Psoas muscle (tissue), 8 donors: Measurements from ENCODE around the gene RIOX2. TPM values are rescaled to one million over a fixed set of nuclear protein-coding genes. Genes with fewer than 3 reads are reported as not detected.
A peak's percentile ranks its signal among the peaks of the same experiment; 100 is the strongest.

Experiments
- ATAC-seq, 4 donors: fragments of 200-7000 bp; cut with Tn5 transposase; one replicate each; pipeline ENCODE4 v1.9.1; 2020; ENCODE audit warnings: moderate library complexity in 3 of 4, mild to moderate bottlenecking in 2 of 4
- DNase-seq, 2 donors: peaks; one replicate each; pipeline ENCODE4 v3.0.0-alpha.2; 2020
- H3K27ac ChIP-seq: fragments of 200-600 bp; one replicate; pipeline ENCODE4 v1.8.0; 2022
- H3K27me3 ChIP-seq, 3 donors: fragments of 200-600 bp in 1 of 3; one replicate each; pipeline versions ENCODE4 v1.6.1 to v1.8.0; 2013 to 2022; ENCODE audit warnings: low read length in 2 of 3, mild to moderate bottlenecking in 2 of 3, moderate library complexity in 1 of 3; ENCODE audit not compliant: insufficient read depth in 3 of 3
- H3K36me3 ChIP-seq, 2 donors: fragments of 200-600 bp in 1 of 2; one replicate each; pipeline versions ENCODE4 v1.6.1 to v1.8.0; 2013 to 2022; ENCODE audit warnings: low read depth in 1 of 2, mild to moderate bottlenecking in 1 of 2, moderate library complexity in 1 of 2; ENCODE audit not compliant: insufficient read depth in 1 of 2
- H3K4me1 ChIP-seq: fragments of 200-600 bp; one replicate; pipeline ENCODE4 v1.8.0; 2022
- H3K4me3 ChIP-seq: fragments of 200-600 bp; one replicate; pipeline ENCODE4 v1.8.0; 2022; ENCODE audit warnings: mild to moderate bottlenecking
- H3K9me3 ChIP-seq: fragments of 200-600 bp; one replicate; pipeline ENCODE4 v1.8.0; 2022
- CTCF ChIP-seq: fragments of 200-600 bp; IDR thresholded peaks from one replicate; pipeline ENCODE4 v1.8.0; 2022; ENCODE audit warnings: antibody characterized with exemption
- WGBS, 3 donors: extraction: QIAGEN DNeasy Blood & Tissue Kit; methylation state at CpG; one replicate each; pipeline versions ENCODE4 v1.1.6 to v1.1.7; 2013; 5-methylcytosine and 5-hydroxymethylcytosine counted together
- intact Hi-C, 2 donors: fragments of 100-400 bp; cut with DNase I; formaldehyde crosslinking; loops; one replicate each; pipeline versions ENCODE4 v1.11.0 to v1.14.2; 2022
- polyA plus RNA-seq, 3 donors: library from polyadenylated mRNA; stranded (reverse); fragments of 200-250 nt; gene quantifications; one replicate each; pipeline ENCODE4 v1.2.3, GENCODE V29; 2013
- total RNA-seq, 4 donors: library from RNA; stranded (reverse); fragmentation: NEBNext Ultra II Directional in 2 of 4; extraction: Animal tissue kit (Norgen Biotek cat#: 25700) in 2 of 4; gene quantifications; one replicate each; pipeline versions ENCODE4 v1.2.1 to v1.2.4, GENCODE V29; 2021 to 2023
- donor health status: healthy with polysubstance abuse.
- donor health status: DM: no; HTN: no; CAD: no; lungs with moderate emphysema.
- donor health status: Bipolar disorder and iron deficiency.
- donor health status: healthy.
- donor health status: DM: yes; HTN: yes; CAD: no.
- donor health status: DM: no; HTN: no; CAD: no.
- donor health status: DM: no; HTN: no; CAD: no.
- donor health status: DM: yes; HTN: yes; CAD: no.

RIOX2 gene
- total and polyA plus RNA-seq, 7 donors = 16.7 to 66.2 (median 32.2) TPM

GRCh38 chr3:97954228-97954827, 17.9 kb downstream of the RIOX2 start:
- TF ChIP-seq CTCF = no peak
- Histone ChIP-seq H3K9me3 (no peaks in the 10 kb centered on the region), H3K4me1 (peaks cover 48% of the 10 kb centered on the region), H3K27ac (no peak overlapping the region), H3K36me3 (peaks cover 10 to 58% of the 10 kb centered on the region in 2 donors), H3K4me3 (no peak overlapping the region), H3K27me3 (no peaks in the 10 kb centered on the region)
- ATAC-seq (no peak), DNase-seq (no peak)
- WGBS, 3 donors = 82 to 86% (median 83%) methylated on average over 9 of the region's 9 CpGs
- intact Hi-C loops = loop anchor here in 1 of 2 donors (10.0 kb wide), 1 partner anchor 70 kb away; no protein-coding TSS in a partner anchor

- Histone ChIP-seq H3K27me3 (no peaks in the 10 kb centered on the region), H3K4me1 (peaks cover 39% of the 10 kb centered on the region), H3K9me3 (no peaks in the 10 kb centered on the region), H3K27ac (peak overlapping the region; percentile 86), H3K36me3 (peaks cover 10 to 71% of the 10 kb centered on the region in 2 donors), H3K4me3 (no peak overlapping the region)
- intact Hi-C loops = loop anchor here in 1 of 2 donors (10.0 kb wide), 1 partner anchor 72 kb away; no protein-coding TSS in a partner anchor
- DNase-seq (no peak), ATAC-seq (peak in 1 of 4 donors; percentile 28)
- WGBS, 3 donors = 80 to 92% (median 87%) methylated on average over 1 of the region's 1 CpG
- no peak for TF ChIP-seq CTCF
Observed at GRCh38 chr3:97952872-97953271, 19.4 kb downstream of the RIOX2 start.

- intact Hi-C loops = loop anchor here in 1 of 2 donors (10.0 kb wide), 1 partner anchor 73 kb away; no protein-coding TSS in a partner anchor
- Histone ChIP-seq H3K27ac (peak overlapping the region; percentile 86), H3K4me3 (no peak overlapping the region), H3K27me3 (no peaks in the 10 kb centered on the region), H3K9me3 (no peaks in the 10 kb centered on the region), H3K36me3 (peaks cover 10 to 77% of the 10 kb centered on the region in 2 donors), H3K4me1 (peaks cover 35% of the 10 kb centered on the region)
- 85 to 89% (median 87%) methylated on average over 3 of the region's 3 CpGs for WGBS, 3 donors
- peak; percentile 76 to 85 for DNase-seq
- no peak for TF ChIP-seq CTCF
- peak; percentile 87 to 96 (median 94) for ATAC-seq
Observed at GRCh38 chr3:97952280-97952679, 20.0 kb downstream of the RIOX2 start.

GRCh38 chr3:97950360-97950759, 21.9 kb downstream of the RIOX2 start:
- intact Hi-C loops = loop anchor here in 1 of 2 donors (10.0 kb wide), 1 partner anchor 74 kb away; no protein-coding TSS in a partner anchor
- no peak for ATAC-seq
- H3K27ac ChIP-seq = no peak overlapping the region

More at GRCh38 chr3:97950360-97950759, 21.9 kb downstream of the RIOX2 start:
- no peaks in the 10 kb centered on the region for H3K27me3 ChIP-seq
- H3K4me3 ChIP-seq = no peak overlapping the region
- H3K36me3 ChIP-seq = peaks cover 14 to 96% of the 10 kb centered on the region in 2 donors
- 56 to 93% (median 86%) methylated on average over 3 of the region's 3 CpGs for WGBS, 3 donors
- DNase-seq = no peak
- H3K4me1 ChIP-seq = peaks cover 23% of the 10 kb centered on the region
- H3K9me3 ChIP-seq = no peaks in the 10 kb centered on the region
- TF ChIP-seq CTCF = no peak
